Stimulated activated CD8-positive, alpha-beta memory T cell treated with anti-CD3 and anti-CD28 coated beads, Interleukin-7, amount 100 ng/mL, for 24 hours (primary cell): ENCODE data around the gene TRIM44.
"Not testable (repeated sequence)": the region's sequence is repeated elsewhere in the genome, so short reads cannot be mapped to it uniquely, and the experiment has no call there.

Experiments used
- DNase-seq: peaks from one replicate; pipeline ENCODE4 v3.0.0-alpha.2; 2020; ENCODE audit warnings: low read depth

TRIM44 gene

GRCh38 chr11:35633827-35634423 is 28.6 kb upstream of the TRIM44 start:
- DNase-seq, result no peak

DNA sequence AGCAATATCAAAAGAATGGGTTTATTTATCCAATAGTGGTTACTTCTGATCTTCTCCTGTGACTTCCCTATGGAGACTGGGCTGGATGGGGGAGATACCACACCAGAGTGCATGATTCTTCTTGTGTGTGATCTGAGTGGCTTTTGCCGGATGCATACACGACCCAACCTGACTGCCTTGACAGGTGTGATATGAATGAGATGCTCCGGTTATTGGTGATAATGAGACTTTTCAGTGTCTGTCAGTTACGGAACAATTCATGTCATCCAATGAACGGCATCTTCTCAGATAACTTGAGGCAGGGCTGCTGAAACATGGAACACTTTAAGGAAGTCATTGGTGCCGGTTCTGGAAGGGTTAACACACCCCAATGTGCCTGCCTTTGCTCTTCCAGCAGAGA is 26.6 kb upstream of the TRIM44 start:
- DNase-seq, result no peak

- DNase-seq, result no peak
Observed at GRCh38 chr11:35639591-35640179, 22.9 kb upstream of the TRIM44 start.

- DNase-seq, result no peak
Observed at GRCh38 chr11:35641171-35641897, 21.2 kb upstream of the TRIM44 start.

DNA sequence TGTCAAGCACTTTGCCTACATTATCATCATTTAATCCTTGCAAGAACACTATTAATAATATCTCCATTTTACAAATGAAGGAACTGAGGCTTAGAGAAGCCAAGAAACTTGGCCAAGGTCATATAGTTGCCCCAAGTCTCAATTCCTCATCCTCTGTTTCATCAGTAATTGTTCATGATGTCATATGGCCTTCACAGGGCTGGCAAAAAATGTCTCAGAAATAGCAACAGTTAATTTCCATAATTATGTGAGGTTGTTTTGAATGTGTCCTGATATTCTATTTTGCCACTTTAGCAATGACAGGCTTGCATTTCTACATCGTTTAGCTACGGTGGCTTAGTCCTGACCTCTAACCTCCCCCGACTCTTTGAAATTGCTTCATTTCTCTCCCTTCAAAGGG is 20.6 kb upstream of the TRIM44 start:
- no peak for DNase-seq

DNA sequence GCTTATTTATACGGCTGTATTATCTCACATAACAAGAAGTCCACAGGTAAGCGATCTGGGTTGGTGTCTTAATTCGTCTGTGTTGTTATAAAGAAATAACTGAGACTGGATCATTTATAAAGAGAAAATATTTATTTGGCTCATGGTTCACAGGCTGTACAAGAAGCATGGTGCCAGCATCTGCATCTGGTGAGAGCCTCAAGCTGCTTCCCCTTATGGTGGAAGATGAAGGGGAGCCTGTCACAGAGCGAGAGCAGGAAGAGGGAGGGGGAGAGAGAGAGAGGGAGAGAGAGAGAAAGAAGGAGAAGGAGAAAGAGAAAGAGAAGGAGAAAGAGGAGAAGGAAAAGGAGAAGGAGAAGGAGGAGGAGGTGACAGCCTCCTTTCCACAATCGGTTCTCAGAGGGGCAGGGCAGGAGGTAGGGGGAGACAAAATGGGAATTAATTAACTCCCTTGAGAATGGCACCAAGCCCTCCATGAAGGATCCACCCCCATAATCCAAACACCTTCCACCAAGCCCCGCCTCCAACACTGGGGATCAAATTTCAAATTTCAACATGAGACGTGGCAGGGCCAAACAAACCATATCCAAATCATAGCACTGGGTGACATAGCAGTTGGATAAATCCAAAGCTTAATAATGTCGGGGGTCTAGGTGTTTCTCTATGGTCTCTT is 15.0 kb upstream of the TRIM44 start:
- no peak for DNase-seq

GRCh38 chr11:35650006-35650405 is 12.6 kb upstream of the TRIM44 start:
- no peak for DNase-seq

DNA sequence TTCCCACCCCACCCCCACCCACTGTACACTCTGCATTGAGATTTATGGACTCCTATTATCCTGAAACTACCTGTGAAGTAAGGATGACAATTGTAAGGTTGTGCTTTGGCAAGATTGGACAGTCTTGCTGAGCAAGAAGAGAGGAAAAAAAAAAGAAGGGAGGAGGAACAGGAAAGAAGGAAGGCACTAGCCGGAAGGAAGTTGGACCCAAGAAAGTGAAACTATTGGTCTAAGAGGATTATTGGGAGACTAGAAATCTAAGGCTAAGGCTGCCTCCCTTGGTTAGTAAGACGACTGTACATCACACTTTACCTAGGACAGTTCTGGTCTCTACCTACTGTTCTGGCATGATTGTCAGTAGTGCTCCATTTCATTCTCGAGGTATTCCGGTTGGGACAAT is 12.1 kb upstream of the TRIM44 start:
- DNase-seq, result no peak

- DNase-seq, result no peak
Observed at GRCh38 chr11:35651263-35651662, 11.3 kb upstream of the TRIM44 start.

GRCh38 chr11:35652786-35653185 is 9.8 kb upstream of the TRIM44 start:
- DNase-seq, result not testable (repeated sequence)

GRCh38 chr11:35654711-35655110 is 7.9 kb upstream of the TRIM44 start:
- no peak for DNase-seq

DNA sequence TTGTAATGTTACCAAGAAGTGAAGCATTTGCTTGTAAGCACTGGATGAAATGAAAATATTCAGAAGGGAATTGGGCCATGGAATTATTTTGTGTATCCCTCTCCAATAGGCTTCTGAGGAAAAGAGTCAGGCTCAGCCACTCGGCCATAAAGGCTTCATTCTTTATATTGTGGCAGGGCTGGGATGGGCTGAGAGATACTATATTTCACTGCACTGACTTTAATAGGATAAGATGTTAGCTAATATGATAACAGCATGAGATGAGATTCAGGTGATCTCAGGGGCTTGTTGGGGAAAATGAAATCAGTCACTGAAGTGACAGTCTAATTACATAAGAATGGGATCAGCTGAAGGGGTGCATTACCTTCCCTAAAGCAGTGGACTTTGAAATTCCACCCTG is 7.3 kb upstream of the TRIM44 start:
- DNase-seq, result no peak

DNA sequence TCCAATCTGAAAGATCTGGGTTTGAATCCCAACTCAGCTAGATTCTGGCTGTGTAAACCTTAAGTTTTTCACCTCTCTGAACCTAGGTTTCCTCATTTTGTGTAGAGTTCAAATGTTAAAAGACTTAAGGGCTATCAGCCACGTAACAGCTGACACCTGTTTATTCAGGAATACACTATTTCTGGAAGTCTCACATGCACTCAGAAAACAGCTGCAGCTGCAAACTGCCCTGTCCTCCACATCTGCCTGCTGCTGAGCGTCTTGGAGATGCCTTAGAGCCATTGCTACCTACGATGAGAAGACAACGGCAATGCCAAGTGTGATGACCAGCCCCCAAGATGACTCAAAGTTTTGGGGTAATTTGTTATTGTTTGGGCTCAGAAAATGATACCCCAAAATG is 6.7 kb upstream of the TRIM44 start:
- no peak for DNase-seq

DNA sequence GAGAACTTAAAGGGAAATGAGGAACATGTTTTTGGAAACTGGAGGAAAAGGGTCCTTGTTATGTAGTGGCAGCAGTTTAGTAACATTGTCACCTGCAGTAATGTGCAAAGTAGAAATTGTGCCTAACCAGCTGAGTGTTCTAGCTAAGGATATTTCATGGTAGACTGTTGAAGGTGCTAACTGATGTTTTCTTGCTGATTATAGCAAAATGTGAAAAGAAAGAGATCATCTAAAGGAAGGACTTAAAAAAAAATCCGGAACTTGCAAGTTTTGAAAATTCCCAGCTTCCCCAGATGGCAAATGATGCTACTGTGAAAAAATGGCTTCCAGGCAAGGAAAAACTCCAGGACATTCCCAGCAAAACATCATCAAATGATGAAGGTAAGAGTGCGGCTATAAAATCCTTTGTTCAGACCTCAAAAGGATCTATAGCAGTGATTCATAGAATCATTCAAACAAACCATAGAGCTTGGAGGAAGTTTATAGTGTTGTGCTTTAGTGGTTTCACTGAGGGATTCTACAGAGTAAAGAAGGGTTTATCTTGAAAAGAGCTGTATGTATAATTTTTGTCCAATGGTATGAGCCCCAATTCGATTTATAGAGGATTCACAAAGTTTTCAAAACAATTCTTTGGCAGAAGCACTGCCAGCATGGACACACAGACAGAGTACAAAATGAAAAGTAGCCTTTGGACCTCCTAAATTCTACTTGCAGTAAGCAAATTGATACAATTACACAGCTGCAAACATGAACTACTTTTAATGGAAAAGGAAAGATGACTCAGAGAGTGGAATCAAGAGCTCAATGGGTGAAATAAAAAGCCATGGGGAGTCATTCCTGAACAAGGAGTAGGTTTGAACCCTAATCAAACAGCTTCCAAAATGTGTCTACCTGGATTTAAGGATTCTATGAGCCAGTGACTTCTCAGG is 4.3 kb upstream of the TRIM44 start:
- no peak for DNase-seq

DNA sequence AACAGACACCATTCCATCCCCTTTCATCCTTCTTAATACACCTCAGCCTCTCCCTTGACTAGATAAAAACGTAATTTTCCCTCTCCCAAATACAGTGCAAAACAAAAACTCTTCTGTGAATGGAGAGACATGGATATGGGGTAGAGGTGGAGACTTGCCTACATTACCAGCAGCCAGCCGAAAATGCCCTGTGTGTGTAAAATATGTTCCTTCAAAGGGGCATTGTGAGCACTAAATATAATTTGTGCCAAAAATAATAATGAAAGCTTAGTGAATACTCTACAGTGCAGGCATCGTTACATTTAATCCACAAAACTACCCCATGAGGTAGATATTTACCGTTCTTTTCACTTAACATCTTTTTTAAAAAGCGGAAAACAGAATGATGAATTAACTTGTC is 1.0 kb upstream of the TRIM44 start:
- DNase-seq, result no peak

DNA sequence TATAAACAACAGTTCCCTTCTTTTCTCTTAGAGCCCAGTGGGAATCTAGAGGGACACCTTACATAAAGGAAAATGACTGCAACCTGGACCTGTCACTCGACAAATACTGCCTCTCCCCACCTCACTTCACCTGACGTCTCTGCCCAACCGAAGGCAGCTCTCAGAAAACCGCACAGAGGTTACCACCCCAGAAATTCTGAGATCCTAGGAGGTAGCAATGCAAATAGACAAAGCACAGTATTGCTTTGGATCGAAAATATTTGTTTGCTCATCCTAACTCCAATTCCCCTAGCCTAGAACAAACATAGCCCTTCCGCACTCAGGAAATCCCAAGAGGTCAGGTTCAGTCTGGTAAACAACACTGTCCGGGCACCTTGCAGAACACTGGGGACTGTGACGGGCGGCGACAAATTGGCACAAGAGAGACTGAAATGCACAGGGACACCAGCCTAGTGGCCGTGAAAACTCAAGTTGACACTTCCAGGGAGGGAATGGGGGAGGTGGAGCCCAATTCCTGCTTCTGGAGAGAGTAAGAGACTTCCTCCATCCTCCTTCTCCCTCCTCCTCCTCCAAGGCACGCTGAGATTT is 420 bp upstream of the TRIM44 start:
- no peak for DNase-seq

GRCh38 chr11:35663408-35663702 is 780 bp downstream of the TRIM44 start:
- no peak for DNase-seq

DNA sequence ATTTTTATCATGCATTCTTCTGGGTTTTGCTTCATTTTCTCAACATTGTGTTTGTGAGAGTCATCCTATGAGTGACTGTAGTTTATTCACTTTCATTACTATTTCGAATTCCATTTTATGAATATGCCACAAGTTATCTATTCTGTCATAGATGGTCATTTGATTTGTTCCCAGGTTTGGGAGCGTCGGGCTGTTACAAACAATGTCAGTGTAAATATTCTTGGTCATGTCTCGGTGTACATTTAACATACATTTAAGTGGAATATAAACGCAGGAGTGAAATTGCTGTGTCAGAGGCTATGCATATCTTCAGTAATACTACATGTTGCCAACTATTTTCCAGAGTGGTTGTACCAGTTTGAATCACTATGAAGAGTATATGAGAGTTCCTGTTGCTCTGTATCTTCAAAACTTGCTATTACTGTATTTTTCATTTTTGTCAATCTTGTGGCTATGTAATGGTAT is 2.4 kb downstream of the TRIM44 start:
- DNase-seq, result no peak

DNA sequence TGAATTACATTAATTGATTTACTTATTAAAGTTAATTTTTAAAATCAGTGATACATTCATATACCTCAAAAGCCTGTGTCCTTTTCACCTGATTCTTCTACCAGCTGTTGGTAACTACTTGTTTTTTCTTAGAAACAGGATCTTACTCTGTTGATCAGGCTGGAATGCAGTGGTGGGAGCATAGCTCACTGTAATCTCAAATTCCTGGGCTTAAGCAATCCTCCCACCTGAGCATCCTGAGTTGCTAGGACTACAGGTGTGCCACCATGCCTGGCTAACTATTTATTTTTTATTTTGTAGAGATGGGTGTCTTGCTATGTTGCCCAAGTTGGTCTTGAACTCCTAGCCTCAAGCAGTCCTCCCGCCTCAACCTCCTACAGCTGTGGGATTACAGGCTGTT is 4.7 kb downstream of the TRIM44 start:
- no peak for DNase-seq

DNA sequence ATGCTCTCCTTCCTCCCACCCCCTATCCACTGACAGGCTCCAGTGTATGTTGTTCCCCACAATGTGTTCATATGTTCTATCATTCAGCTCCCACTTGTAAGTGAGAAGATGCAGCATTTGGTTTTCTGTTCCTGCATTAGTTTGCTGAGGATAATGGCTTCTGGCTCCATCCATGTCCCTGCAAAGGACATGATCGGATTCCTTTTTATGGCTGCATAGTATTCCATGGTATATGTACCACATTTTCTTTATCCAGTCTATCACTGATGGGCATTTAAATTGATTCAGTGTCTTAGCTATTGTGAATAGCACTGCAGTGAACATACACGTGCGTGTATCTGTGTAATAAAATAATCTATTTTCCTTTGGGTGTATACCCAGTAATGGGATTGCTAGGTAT is 5.8 kb downstream of the TRIM44 start:
- DNase-seq, result not testable (repeated sequence)

DNA sequence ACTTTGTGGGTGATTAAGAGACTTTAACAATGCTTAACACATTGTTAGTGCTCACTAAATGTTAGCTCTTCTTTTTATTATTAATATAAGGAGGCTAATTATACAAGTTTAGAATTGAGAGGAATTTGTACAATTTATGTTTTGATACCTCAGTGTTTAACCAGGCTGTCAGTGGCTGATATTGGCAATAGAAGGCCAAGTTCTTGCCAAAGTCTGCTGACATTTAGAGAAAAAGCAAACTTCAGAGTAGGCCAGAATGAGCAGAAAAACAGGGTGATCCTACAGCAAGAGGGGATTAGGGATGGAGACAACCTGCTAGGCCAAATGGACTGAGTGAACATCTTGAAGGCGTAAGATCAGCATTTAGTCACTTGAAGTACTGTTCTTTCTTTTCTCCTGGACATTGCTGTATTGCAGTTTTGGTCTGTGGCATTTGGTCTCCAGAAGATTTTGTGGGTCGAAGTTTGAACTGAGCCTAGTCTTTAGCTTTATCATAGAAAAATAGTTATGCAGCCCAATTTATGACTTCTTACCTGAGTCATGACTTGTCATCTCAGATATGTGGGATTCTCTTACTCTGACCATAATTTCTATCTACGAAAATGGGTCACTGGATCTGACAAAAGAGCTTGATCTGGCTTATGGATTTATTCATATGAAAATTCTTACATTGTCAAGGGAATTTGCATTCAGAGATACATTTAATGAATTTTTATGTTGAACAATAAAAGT is 9.0 kb downstream of the TRIM44 start:
- no peak for DNase-seq
